ENCODE measurements around the gene GPR3.
A peak's percentile ranks its signal among the peaks of the same experiment; 100 is the strongest.

The GPR3 gene

GRCh38 chr1:27392096-27392777, at the start of gene GPR3:
TSS of gene GPR3 (plus strand) at chr1:27392622. CDS start at chr1:27393799, 1,177 bp downstream.
- peak; percentile 95 for DNase-seq

- DNase-seq = peak; percentile 79
Measured at GRCh38 chr1:27342778-27343638, 49.4 kb upstream of the GPR3 start.

- no peak for DNase-seq
Measured at GRCh38 chr1:27343639-27344025, 48.8 kb upstream of the GPR3 start.

- no peak for DNase-seq
Measured at GRCh38 chr1:27345272-27345671, 47.1 kb upstream of the GPR3 start.

GRCh38 chr1:27346357-27346756, 46.1 kb upstream of the GPR3 start:
- DNase-seq = no peak

- DNase-seq = no peak
Measured at GRCh38 chr1:27346991-27347624, 45.3 kb upstream of the GPR3 start.

- peak; percentile 38 for DNase-seq
Measured at GRCh38 chr1:27348861-27349783, 43.3 kb upstream of the GPR3 start.

- DNase-seq = no peak
Measured at GRCh38 chr1:27349784-27350662, 42.4 kb upstream of the GPR3 start.

GRCh38 chr1:27350663-27351540, 41.5 kb upstream of the GPR3 start:
- no peak for DNase-seq

- no peak for DNase-seq
Measured at GRCh38 chr1:27351541-27352107, 40.8 kb upstream of the GPR3 start.

GRCh38 chr1:27353166-27353565, 39.3 kb upstream of the GPR3 start:
- DNase-seq = no peak

GRCh38 chr1:27353629-27354028, 38.8 kb upstream of the GPR3 start:
- no peak for DNase-seq

- no peak for DNase-seq
Measured at GRCh38 chr1:27355683-27356082, 36.7 kb upstream of the GPR3 start.

- DNase-seq = no peak
Measured at GRCh38 chr1:27356277-27356618, 36.2 kb upstream of the GPR3 start.

GRCh38 chr1:27356619-27357280, 35.7 kb upstream of the GPR3 start:
- DNase-seq = no peak

GRCh38 chr1:27357281-27358037, 35.0 kb upstream of the GPR3 start:
- peak; percentile 81 for DNase-seq

- no peak for DNase-seq
Measured at GRCh38 chr1:27358038-27358927, 34.1 kb upstream of the GPR3 start.

GRCh38 chr1:27358928-27359313, 33.5 kb upstream of the GPR3 start:
- no peak for DNase-seq
